ENCODE results near the gene ADPRS. TPM values are rescaled to one million over a fixed set of nuclear protein-coding genes. Genes with fewer than 3 reads are reported as not detected.

ADPRS gene
- total RNA-seq, 1 experiment from 2014 or later, result 83.0 TPM

- POLR2A ChIA-PET (ENCODE audit: unreplicated experiment), result no interaction called here
- DNase-seq, result peak; percentile 84
- ATAC-seq, result peak; percentile 82
These were observed 47.8 kb downstream of the ADPRS start for GRCh38 chr1:36136535-36136934.

DNA sequence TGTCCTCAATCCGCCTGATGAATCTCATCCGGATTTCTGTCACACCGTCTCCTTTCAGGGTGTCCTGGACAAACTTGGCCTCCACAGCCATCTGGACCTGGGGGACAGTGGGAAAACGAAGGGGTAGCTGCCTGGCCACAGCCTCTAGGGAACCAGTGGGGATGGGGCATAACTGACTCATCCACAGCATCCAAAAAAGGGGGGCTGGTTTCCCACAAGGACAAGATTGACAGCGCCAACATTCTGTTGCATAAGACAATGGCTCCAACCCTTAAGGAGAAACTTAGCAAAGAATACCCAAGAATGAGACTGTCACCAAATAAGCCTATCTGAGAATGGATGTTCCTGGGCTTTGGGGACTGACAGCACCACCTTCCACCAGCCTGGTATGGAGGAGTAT lies 48.5 kb downstream of the ADPRS start:
- no TSS peak for BruUV-seq (replicated peaks)
- Histone ChIP-seq H3K9me3 (ENCODE audit: low read length) (no peaks in the 10 kb centered on the region), H2AFZ (ENCODE audit: low read length) (no peak overlapping the region), H3K4me1 (ENCODE audit: insufficient read depth, low read length) (peaks cover 53% of the 10 kb centered on the region), H3F3A (ENCODE audit: low read length, unreplicated experiment) (peaks cover 5% of the 10 kb centered on the region), H3K27me3 (ENCODE audit: low read length) (no peaks in the 10 kb centered on the region), H3K4me2 (ENCODE audit: low read length) (no peak overlapping the region), H3K79me2 (ENCODE audit: low read length) (peaks cover 30% of the 10 kb centered on the region), H4K20me1 (ENCODE audit: low read length) (no peaks in the 10 kb centered on the region), H3K36me3 (ENCODE audit: low read depth, low read length) (peaks cover 33% of the 10 kb centered on the region), H3K27ac (ENCODE audit: low read length) (peak overlapping the region; percentile 70), H3K4me3 (ENCODE audit: low read length) (no peak overlapping the region), H3K9ac (ENCODE audit: low read length) (no peak overlapping the region), H3K9me2 (replicated peaks; ENCODE audit: low read length) (no peaks in the 10 kb centered on the region)
- no peak for TF ChIP-seq EZH2 (IDR thresholded peaks at IDR 0.05; ENCODE audit: low read length, unreplicated experiment)
- TF ChIP-seq, protein P1, sequence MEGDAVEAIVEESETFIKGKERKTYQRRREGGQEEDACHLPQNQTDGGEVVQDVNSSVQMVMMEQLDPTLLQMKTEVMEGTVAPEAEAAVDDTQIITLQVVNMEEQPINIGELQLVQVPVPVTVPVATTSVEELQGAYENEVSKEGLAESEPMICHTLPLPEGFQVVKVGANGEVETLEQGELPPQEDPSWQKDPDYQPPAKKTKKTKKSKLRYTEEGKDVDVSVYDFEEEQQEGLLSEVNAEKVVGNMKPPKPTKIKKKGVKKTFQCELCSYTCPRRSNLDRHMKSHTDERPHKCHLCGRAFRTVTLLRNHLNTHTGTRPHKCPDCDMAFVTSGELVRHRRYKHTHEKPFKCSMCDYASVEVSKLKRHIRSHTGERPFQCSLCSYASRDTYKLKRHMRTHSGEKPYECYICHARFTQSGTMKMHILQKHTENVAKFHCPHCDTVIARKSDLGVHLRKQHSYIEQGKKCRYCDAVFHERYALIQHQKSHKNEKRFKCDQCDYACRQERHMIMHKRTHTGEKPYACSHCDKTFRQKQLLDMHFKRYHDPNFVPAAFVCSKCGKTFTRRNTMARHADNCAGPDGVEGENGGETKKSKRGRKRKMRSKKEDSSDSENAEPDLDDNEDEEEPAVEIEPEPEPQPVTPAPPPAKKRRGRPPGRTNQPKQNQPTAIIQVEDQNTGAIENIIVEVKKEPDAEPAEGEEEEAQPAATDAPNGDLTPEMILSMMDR (conservative IDR thresholded peaks at IDR 0.05; ENCODE audit: low read depth, low read length), result no peak
- TF ChIP-seq EZH2phosphoT487 (IDR thresholded peaks at IDR 0.05; ENCODE audit: borderline replicate concordance, low read length), result no peak
- CTCF ChIA-PET, result no interaction called here
- intact Hi-C loops (cut with micrococcal nuclease), result no loop called here
- no peak for ATAC-seq
- no peak for DNase-seq
- POLR2A ChIA-PET (ENCODE audit: unreplicated experiment), result no interaction called here

More at GRCh38 chr1:36136535-36136934, 47.8 kb downstream of the ADPRS start:
- Histone ChIP-seq H4K20me1 (ENCODE audit: low read length) (no peaks in the 10 kb centered on the region), H3K9me2 (replicated peaks; ENCODE audit: low read length) (no peaks in the 10 kb centered on the region), H3K4me3 (ENCODE audit: low read length) (no peak overlapping the region), H3K79me2 (ENCODE audit: low read length) (peaks cover 24% of the 10 kb centered on the region), H3K36me3 (ENCODE audit: low read depth, low read length) (peaks cover 33% of the 10 kb centered on the region), H3K9me3 (ENCODE audit: low read length) (no peaks in the 10 kb centered on the region), H3K4me2 (ENCODE audit: low read length) (0 out of 2 replicates have a peak overlapping the region, but pooled peaks have one; percentile 2), H3K27me3 (ENCODE audit: low read length) (no peaks in the 10 kb centered on the region), H3K27ac (ENCODE audit: low read length) (peak overlapping the region; percentile 70), H3K4me1 (ENCODE audit: insufficient read depth, low read length) (peaks cover 53% of the 10 kb centered on the region), H3K9ac (ENCODE audit: low read length) (no peak overlapping the region), H3F3A (ENCODE audit: low read length, unreplicated experiment) (peaks cover 5% of the 10 kb centered on the region), H2AFZ (ENCODE audit: low read length) (no peak overlapping the region)
- CTCF ChIA-PET, result no interaction called here
- no peak for TF ChIP-seq EZH2phosphoT487 (IDR thresholded peaks at IDR 0.05; ENCODE audit: borderline replicate concordance, low read length)
- TF ChIP-seq, protein P1 (conservative IDR thresholded peaks at IDR 0.05; ENCODE audit: low read depth, low read length), result no peak
- no peak for TF ChIP-seq EZH2 (IDR thresholded peaks at IDR 0.05; ENCODE audit: low read length, unreplicated experiment)
- intact Hi-C loops (cut with micrococcal nuclease), result no loop called here
- BruUV-seq (replicated peaks), result no TSS peak

DNA sequence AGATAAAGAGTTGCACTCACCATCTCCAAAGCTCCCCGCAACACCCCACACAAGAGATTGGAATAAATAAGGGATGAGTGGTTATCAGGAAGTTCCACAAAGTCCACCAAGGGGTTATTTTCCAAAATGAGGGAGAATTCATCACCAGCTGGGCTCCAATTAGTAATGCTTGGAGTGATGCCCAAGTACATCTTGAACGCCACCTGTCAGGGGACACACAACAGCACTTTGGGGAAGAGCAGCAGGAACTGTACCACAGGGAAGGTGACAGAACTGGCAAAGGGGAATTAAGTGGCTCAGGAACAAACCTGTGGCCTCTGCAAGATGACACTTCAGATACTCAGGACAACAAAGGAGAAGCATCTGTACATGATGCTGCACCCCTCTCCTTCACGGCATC lies 49.1 kb downstream of the ADPRS start:
- ATAC-seq (no peak), DNase-seq (no peak)
- Histone ChIP-seq H3K4me1 (ENCODE audit: insufficient read depth, low read length) (peaks cover 53% of the 10 kb centered on the region), H3F3A (ENCODE audit: low read length, unreplicated experiment) (peaks cover 5% of the 10 kb centered on the region), H3K27ac (ENCODE audit: low read length) (no peak overlapping the region), H3K4me2 (ENCODE audit: low read length) (no peak overlapping the region), H4K20me1 (ENCODE audit: low read length) (no peaks in the 10 kb centered on the region), H3K79me2 (ENCODE audit: low read length) (peaks cover 36% of the 10 kb centered on the region), H3K4me3 (ENCODE audit: low read length) (no peak overlapping the region), H3K27me3 (ENCODE audit: low read length) (no peaks in the 10 kb centered on the region), H2AFZ (ENCODE audit: low read length) (no peak overlapping the region), H3K9me3 (ENCODE audit: low read length) (no peaks in the 10 kb centered on the region), H3K36me3 (ENCODE audit: low read depth, low read length) (peaks cover 33% of the 10 kb centered on the region), H3K9me2 (replicated peaks; ENCODE audit: low read length) (no peaks in the 10 kb centered on the region), H3K9ac (ENCODE audit: low read length) (no peak overlapping the region)
- TF ChIP-seq EZH2phosphoT487 (IDR thresholded peaks at IDR 0.05; ENCODE audit: borderline replicate concordance, low read length) (no peak), EZH2 (IDR thresholded peaks at IDR 0.05; ENCODE audit: low read length, unreplicated experiment) (no peak)
- TF ChIP-seq, protein P1 (conservative IDR thresholded peaks at IDR 0.05; ENCODE audit: low read depth, low read length), result no peak
- intact Hi-C loops (cut with micrococcal nuclease), result no loop called here
- ChIA-PET POLR2A (ENCODE audit: unreplicated experiment) (no interaction called here), CTCF (no interaction called here)
- BruUV-seq (replicated peaks), result no TSS peak

All from PC-3 (cell line).